Measurements from ENCODE around the gene MYO7B. TPM values are rescaled to one million over a fixed set of nuclear protein-coding genes. Genes with fewer than 3 reads are reported as not detected.

Gene MYO7B
- total RNA-seq, 1 experiment from 2014 or later: 28.0 TPM

- Histone ChIP-seq H3K9ac (ENCODE audit: low read length) (no peak overlapping the region), H4K20me1 (ENCODE audit: low read length) (no peaks in the 10 kb centered on the region), H3K4me3 (ENCODE audit: low read length) (no peak overlapping the region), H3K36me3 (ENCODE audit: low read depth, low read length) (peaks cover 12% of the 10 kb centered on the region; the same call in 1 of the 2 replicates), H3K9me2 (replicated peaks; ENCODE audit: low read length) (no peaks in the 10 kb centered on the region), H3K27me3 (ENCODE audit: low read length) (no peaks in the 10 kb centered on the region), H3K4me1 (ENCODE audit: insufficient read depth, low read length) (peaks cover 25% of the 10 kb centered on the region), H2AFZ (ENCODE audit: low read length) (no peak overlapping the region), H3F3A (ENCODE audit: low read length, unreplicated experiment) (no peaks in the 10 kb centered on the region), H3K9me3 (ENCODE audit: low read length) (no peaks in the 10 kb centered on the region), H3K79me2 (ENCODE audit: low read length) (peaks cover 14% of the 10 kb centered on the region), H3K4me2 (ENCODE audit: low read length) (no peak overlapping the region), H3K27ac (ENCODE audit: low read length) (no peak overlapping the region)
- DNase-seq (no peak), ATAC-seq (no peak)
- ChIA-PET POLR2A (ENCODE audit: unreplicated experiment) (no interaction called here), CTCF (no interaction called here)
- TF ChIP-seq EZH2phosphoT487 (IDR thresholded peaks at IDR 0.05; ENCODE audit: borderline replicate concordance, low read length): no peak
- TF ChIP-seq EZH2 (IDR thresholded peaks at IDR 0.05; ENCODE audit: low read length, unreplicated experiment): no peak
- TF ChIP-seq CTCF (conservative IDR thresholded peaks at IDR 0.05; ENCODE audit: low read depth, low read length): no peak
- no TSS peak for BruUV-seq (replicated peaks)
- intact Hi-C loops (cut with micrococcal nuclease): no loop called here
These were observed 92.5 kb downstream of the MYO7B start for GRCh38 chr2:127627740-127628571.

GRCh38 chr2:127628767-127629614, 93.5 kb downstream of the MYO7B start:
- Histone ChIP-seq H3K4me3 (ENCODE audit: low read length) (no peak overlapping the region), H3K4me1 (ENCODE audit: insufficient read depth, low read length) (peaks cover 14% of the 10 kb centered on the region), H2AFZ (ENCODE audit: low read length) (no peak overlapping the region), H3K9me2 (replicated peaks; ENCODE audit: low read length) (no peaks in the 10 kb centered on the region), H3F3A (ENCODE audit: low read length, unreplicated experiment) (no peaks in the 10 kb centered on the region), H4K20me1 (ENCODE audit: low read length) (no peaks in the 10 kb centered on the region), H3K9me3 (ENCODE audit: low read length) (no peaks in the 10 kb centered on the region), H3K36me3 (ENCODE audit: low read depth, low read length) (peaks cover 11% of the 10 kb centered on the region; the same call in 1 of the 2 replicates), H3K27ac (ENCODE audit: low read length) (no peak overlapping the region), H3K79me2 (ENCODE audit: low read length) (peaks cover 11% of the 10 kb centered on the region), H3K27me3 (ENCODE audit: low read length) (no peaks in the 10 kb centered on the region), H3K9ac (ENCODE audit: low read length) (no peak overlapping the region), H3K4me2 (ENCODE audit: low read length) (no peak overlapping the region)
- no TSS peak for BruUV-seq (replicated peaks)
- TF ChIP-seq EZH2 (IDR thresholded peaks at IDR 0.05; ENCODE audit: low read length, unreplicated experiment) (no peak), CTCF (conservative IDR thresholded peaks at IDR 0.05; ENCODE audit: low read depth, low read length) (no peak)
- intact Hi-C loops (cut with micrococcal nuclease): no loop called here
- ChIA-PET CTCF (no interaction called here), POLR2A (ENCODE audit: unreplicated experiment) (no interaction called here)
- DNase-seq (no peak), ATAC-seq (no peak)
